HCEC 1CT (cell line): Measurements from ENCODE around the gene MLH1.
A peak's percentile ranks its signal among the peaks of the same experiment; 100 is the strongest.
"Not testable (repeated sequence)": the region's sequence is repeated elsewhere in the genome, so short reads cannot be mapped to it uniquely, and the experiment has no call there.

Source experiments
- DNase-seq: peaks from one replicate; pipeline ENCODE4 v3.0.0-alpha.2; 2017

Gene MLH1

DNA sequence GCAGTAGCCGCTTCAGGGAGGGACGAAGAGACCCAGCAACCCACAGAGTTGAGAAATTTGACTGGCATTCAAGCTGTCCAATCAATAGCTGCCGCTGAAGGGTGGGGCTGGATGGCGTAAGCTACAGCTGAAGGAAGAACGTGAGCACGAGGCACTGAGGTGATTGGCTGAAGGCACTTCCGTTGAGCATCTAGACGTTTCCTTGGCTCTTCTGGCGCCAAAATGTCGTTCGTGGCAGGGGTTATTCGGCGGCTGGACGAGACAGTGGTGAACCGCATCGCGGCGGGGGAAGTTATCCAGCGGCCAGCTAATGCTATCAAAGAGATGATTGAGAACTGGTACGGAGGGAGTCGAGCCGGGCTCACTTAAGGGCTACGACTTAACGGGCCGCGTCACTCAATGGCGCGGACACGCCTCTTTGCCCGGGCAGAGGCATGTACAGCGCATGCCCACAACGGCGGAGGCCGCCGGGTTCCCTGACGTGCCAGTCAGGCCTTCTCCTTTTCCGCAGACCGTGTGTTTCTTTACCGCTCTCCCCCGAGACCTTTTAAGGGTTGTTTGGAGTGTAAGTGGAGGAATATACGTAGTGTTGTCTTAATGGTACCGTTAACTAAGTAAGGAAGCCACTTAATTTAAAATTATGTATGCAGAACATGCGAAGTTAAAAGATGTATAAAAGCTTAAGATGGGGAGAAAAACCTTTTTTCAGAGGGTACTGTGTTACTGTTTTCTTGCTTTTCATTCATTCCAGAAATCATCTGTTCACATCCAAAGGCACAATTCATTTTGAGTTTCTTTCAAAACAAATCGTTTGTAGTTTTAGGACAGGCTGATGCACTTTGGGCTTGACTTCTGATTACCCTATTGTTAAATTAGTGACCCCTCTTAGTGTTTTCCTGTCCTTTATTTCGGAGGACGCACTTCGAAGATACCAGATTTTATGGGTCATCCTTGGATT lies at the start of gene MLH1:
TSS of gene MLH1 (plus strand) at position 193 of the 958 bp plus-strand sequence. CDS start at position 223, 30 bp downstream.
- peak; percentile 89 for DNase-seq

DNA sequence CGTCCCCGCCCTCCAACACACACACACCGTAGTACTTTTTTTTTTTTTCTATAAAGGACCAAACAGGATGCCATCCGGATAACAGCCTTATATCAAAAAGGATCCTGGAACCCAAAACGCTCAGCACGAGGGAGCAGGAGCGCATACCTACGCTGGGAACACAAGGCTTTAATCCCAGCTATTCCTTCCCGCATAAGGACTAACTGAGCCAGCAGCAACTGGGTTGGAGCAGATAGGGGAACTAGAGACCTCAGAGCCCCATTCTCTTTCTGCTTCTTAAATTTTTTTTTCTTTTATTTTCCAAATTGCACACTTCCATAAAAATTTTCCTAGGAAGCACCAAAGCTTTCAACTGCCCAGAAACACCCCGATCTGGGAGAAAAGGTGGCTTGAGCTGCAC lies 49.7 kb upstream of the MLH1 start:
- DNase-seq: no peak

DNA sequence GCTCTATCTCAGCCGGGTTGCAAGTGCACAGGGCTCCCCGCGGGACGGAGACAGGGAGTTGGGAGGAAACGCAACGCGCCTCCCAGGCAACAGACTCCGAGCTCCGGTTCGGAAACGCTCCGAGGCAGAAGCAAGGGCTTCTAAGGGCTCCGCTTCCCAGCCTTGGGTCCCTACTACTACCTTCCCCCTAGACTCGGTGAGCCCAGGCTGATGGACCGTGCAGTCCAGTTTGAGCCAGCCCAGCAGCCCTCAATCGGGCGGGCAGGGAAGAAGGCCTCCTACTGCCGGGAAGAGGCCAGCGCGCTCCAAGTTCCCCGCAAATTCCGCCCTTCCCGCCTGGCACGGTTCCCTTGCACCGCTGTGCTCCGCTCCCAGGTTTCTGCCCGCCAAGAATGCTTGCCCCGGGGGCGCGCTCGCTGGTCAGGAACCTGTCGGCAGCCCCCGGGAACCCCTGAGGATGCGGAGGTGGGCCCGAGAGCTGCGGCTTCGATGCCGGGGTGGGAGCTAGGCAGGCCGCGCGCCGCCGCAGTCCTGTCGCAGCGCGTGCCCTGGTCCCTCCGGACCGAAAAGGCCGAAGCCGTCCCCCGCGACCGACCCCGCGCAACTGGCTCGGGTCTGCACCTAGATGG lies 49.2 kb upstream of the MLH1 start:
- DNase-seq: peak; percentile 56

DNA sequence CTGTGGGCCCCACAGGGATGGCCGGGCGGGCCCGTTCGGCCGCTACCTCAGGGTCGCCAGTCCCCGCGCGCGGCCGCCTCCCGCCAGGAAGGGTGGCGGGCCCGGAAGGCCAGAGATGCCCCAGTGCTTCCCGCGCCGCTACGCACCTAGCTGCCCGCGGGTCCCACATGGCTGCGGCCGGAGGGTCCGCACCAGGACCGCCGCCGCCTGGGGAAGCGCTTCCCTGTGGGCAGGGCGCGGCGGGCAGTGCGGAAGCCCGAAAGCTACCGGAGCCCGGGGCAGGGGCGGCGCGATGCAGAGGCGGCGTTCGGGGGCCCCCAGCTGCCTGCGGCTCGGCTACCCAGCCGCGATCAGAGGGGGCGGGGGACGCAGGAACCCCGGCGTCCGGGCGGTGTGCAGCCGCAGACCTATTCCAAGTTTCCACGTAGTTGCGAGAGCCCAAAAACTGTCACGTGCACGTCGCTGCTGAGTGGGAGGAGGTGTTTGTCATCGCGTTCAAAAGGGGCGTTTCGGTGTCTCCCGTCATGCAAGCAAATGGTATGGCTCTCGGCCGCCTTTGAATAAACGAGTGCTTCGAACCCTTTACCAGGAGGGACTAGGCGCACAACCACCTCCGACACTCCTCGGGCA lies 48.6 kb upstream of the MLH1 start, which contains the start of gene TRANK1:
TSS of gene TRANK1 (minus strand) at position 414 of the 630 bp plus-strand sequence. CDS start at position 169, 245 bp downstream.
- no peak for DNase-seq

DNA sequence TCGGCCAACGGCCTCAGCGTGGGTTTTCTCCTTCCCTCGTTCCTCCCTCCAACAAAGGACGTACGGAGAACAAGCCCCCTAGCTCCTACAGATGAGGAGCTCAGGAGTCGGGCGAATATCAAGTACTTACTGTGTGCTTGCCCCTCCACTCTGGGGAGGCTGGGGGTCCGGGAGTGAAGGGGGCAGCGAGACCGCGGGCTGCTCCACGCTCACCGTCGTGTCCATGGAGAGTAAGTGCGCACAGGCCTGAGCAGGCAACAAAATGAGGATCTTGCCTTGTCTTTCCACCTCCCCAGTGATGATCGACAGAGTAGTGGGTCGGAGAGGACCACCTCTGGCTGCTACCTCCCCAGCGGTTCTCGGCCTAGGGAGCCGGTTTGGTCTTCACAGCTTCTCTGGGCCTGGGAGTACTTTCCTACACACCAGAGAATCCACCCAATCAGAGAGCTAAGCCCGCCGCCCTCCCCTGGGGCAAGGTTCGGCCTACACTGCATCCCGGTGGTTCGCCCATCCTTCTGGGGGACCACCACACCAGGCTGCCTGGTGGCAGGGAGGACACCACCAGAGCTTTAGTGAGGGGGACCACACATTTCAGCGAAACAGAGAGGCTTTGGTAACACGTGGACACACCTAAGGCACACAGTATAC lies 47.9 kb upstream of the MLH1 start:
- DNase-seq: no peak

DNA sequence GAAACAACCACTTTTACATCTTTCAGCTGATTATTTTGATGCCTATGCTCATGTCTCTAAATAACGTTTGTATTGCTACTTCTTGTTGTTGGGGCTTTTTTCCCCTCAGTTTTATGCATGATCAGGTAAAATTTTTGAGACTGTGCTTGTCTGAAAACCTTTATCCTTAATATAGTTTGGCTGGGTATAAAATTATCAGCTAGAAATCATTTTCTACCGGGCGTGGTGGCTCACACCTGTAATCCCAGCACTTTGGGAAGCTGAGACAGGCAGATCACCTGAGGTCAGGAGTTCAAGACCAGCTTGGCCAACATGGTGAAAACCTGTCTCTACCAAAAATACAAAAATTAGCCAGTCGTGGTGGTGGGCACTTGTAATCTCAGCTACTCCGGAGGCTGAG lies 45.5 kb upstream of the MLH1 start:
- DNase-seq: not testable (repeated sequence)

DNA sequence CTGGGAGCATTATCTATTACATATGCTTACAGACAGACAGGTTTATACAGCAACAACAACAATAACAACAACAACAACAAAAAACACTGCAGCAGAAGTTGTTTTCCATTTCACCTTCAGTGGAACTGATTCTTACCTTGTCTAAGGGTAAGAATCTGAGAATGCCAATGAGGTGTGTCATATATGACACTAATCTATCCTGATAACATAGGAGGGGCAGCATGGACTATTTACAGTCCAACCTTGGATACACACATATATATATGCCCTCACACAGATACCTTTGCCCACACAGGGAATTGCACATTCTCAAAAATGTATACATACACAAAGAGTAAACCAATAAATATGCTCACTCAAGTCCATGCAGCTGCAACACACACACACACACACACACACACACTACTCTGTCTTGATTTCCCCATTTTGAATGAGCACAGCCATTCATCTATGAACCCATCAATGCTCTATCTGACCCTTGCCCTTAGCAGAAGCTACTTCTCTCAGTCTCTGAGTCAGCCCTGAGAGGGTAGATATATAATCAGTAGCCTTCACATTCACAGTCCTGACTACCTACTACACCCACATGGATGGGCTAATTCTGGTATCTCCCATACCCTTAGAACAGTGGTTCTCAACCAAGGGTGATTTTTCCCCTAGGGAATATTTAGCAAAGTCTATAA lies 38.7 kb upstream of the MLH1 start:
- peak; percentile 40 for DNase-seq

DNA sequence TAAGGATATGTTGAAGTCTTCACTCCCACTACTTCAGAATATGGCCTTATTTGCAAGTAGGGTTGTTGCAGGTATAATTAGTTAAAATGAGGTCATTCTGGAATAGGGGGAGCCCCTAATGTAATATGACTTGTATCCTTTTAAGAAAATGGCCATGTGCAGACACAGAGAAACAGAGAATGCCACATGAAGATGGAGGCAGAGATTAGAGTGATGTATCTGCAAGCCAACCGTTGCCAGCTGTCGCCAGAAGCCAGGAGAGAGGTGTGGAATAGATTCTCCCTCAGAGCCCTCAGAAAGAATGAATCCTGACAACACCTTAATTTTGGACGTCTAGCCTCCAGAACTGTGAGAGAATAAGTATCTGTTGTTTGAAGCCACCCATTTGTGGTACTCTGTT lies 37.2 kb upstream of the MLH1 start:
- DNase-seq: no peak

DNA sequence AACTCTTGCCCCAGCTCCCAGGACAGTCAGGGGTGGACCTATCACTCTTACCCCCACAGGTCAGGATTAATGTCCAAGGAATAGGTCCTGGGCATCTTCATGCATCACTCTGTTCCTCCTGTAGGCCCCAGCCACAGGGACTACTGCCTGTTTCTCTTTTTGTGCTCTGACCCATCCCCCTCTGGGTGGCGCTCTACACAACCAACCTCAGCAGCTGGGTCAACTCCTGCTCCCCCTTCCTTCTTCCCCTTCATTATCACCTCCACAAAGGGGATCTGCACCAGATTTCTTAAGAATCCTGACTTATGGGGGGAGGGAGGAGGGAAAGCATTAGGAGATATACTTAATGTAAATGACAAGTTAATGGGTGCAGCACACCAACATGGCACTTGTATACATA lies 36.3 kb upstream of the MLH1 start:
- no peak for DNase-seq

DNA sequence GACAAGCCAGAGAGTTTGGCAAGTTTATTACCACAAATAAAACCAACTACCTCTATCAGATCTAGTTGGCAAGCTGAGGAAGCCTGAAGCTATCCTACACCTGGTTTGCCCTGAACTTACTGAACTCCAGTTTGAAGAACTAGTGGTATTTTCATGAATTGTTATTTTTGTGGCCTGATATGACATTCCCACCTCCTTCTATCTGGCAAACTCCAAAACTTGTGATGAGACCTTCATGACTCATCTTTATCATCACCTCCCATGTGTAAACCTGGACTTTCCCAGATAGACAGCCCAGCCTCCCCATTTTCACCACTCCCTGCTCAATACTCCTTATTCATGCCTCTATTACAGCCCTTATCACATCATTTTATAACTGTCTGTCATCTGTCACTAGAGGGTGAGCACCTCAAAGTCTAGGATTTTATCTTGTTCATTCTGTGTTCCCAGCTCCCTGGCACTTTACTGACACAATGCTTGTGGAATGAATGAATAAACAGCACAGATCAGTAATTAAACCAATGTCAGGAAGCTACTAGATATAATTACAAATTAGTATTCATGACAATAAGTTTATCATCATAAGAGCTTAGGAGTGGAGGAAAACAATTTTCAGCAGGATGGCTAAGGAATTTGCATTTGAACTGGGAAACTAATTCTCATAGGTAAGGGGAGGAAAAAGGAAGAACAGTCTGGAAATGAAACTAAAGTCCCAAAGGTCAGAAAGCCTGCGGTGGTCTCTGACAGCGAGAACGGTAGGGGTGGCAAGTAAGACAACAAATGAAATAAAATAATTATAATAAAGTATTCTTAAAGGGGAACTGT lies 35.2 kb upstream of the MLH1 start:
- peak; percentile 75 for DNase-seq

DNA sequence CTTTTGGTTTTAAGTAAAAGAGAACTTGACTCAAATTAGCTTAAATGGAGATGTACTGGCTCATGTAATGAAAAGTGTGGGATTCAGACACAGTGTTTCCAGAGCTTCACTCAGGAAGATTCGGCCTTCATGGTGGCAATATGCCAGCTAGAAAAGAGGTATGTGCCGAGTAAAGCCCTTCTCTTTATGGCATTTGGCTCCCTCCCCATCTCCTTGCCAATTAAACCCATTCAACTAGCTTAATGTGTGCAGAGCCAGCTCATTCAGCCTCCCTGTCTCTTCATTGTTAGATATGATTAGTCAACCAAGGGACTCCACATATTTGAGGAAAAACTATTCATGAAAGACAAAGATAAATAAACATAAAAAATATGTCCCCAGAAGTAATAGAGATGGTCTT lies 33.5 kb upstream of the MLH1 start:
- DNase-seq: no peak

DNA sequence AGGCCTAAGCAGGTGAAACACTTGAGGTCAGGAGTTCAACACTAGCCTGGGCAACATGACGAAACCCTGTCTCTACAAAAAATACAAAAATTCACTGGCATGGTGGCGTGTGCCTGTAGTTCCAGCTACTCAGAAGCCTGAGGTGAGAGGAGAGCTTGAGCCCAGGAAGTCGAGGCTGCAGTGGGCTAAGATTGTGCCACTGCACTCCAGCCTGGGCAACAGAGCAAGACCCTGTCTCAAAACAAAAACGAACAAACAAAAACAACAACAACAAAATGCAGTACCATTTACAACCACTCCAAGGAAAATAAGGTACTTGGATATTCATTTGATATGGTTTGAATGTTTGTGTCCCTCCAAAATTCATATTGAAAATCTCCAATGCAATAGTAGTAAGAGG lies 32.8 kb upstream of the MLH1 start:
- DNase-seq: no peak

DNA sequence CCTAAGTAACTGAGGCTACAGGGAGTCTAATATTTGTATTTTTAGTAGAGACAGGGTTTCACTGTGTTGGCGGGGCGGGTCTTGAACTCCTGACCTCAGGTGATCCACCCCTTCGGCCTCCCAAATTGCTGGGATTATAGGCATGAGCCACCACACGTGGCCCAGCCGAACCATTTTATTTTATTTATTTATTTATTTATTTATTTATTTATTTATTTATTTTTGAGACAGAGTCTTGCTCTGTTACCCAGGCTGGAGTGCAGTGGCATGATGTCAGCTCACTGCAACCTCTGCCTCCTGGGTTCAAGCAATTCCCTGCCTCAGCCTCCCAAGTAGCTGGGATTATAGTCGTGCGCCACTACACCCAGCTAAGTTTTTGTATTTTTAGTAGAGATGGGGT lies 30.3 kb upstream of the MLH1 start:
- not testable (repeated sequence) for DNase-seq

DNA sequence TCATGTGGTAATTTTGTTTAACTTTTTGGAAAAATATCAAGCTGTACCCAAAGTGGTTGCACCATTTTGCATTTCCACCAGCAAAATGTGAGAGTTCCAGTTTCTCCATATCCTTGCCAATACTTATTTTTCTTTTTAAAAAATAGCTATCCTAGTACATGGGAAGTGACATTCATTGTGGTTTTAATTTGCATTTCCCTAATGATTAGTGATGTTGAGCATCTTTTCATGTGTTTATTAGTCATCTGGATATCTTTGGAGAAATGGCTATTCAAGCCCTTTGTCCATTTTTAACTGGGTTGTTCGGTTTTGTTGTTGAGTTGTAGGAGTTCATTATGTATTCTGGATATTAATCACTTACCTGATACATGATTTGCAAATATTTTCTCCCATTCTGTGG lies 29.0 kb upstream of the MLH1 start:
- no peak for DNase-seq

DNA sequence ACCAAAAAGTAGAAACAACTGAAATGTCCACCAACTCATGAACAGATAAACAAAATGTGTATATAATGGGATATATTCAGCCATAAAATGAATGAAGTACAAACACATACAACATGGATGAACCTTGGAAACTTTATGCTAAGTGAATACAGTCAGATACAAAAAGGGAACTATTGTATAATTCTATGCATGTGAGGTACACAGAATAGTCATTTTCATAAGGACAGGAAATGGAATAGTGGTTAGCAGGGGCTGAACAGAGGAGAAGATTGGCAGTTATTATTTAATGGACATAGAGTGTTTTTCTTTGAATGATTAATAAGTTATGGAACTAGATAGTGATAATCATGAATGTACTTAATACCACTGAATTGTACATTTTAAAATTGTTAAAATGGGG lies 28.5 kb upstream of the MLH1 start:
- DNase-seq: no peak

DNA sequence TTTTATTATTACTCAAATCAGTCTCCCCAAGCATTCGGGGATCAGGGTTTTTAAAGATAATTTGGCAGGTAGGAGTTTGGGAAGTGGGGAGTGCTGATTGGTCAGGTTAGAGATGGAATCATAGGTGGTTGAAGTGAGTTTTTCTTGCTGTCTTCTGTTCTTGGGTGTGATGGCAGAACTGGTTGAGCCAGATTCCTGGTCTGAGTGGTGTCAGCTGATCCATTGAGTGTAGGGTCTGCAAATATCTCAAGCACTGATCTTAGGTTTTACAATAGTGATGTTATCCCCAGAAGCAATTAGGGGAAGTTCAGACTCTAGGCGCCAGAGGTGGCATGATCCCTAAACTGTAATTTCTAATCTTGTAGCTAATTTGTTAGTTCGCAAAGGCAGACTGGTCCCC lies 27.9 kb upstream of the MLH1 start:
- DNase-seq: no peak

DNA sequence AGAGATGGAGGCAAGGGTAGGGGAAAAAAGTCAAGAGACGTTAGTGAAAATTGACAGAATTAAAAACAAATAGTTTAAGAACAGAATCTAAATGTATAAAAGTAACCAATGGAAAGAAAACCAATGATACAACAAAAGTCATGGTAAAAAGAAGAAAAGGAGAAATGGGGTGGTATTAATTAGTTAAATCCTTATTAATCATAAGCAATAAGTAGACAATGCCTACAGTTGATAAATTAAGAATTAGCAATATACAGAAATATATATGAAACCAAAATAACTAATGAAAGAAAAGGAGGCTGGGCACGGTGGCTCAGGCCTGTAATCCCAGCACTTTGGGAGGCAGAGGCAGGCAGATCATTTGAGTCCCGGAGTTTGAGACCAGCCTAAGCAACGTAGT lies 24.2 kb upstream of the MLH1 start:
- no peak for DNase-seq

DNA sequence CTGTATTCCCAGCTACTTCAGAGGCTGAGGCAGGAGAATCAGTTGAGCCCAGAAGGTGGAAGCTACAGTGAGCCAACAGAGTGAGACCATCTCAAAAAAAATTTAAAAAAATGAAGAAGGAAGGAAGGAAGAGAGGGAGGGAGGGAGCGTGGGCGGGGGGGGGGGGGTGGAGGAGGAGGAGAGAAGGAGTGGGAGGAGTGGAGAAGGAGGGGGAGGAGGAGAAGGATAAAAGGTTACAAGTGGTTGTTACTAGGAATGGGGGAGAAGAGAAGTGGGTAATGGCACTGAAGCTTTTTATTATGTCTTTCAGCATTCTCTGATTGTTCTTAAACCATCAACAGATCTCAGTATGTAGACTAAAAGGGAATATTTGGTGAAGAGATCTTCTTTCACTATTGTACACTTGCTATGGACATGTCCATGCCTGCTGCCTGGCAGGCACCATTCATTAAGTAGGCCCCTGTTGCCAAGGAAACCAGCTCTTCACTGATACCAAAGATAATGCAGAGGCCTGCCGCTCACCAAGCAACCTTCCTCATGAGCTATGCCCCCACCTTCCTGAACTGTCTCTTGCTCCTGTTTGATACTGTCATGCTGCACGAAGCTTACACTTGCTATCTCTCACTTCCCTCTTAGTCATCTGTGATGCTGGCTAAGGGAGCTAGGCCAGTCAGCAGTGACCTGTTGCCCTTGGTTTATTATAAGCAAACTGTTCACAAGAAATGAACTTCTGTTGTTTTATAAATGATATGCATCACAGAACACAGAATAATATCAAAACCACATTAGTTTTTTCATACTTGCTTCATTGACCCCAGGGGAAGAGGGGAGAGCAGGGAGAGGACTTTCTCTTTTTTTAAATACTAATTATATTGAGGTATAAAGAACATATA lies 23.5 kb upstream of the MLH1 start:
- peak; percentile 72 for DNase-seq

DNA sequence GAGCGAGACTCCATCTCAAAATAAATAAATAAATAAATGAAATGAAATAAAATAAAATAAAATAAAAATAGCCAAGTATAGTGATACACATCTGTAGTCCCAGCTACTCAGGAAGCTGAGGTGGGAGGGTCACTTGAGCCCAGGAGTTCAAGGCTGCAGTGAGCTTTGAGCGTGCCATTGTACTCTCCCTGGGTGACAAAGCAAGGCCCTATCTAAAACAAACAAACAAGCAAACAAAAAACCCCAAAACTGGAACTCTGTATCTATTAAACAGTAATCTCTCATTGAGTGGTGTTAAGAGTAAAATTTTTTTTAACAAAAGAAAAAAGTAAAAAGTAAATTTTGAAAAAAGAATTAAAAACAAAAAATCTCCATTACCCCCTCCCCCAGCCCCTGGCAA lies 21.2 kb upstream of the MLH1 start:
- no peak for DNase-seq

DNA sequence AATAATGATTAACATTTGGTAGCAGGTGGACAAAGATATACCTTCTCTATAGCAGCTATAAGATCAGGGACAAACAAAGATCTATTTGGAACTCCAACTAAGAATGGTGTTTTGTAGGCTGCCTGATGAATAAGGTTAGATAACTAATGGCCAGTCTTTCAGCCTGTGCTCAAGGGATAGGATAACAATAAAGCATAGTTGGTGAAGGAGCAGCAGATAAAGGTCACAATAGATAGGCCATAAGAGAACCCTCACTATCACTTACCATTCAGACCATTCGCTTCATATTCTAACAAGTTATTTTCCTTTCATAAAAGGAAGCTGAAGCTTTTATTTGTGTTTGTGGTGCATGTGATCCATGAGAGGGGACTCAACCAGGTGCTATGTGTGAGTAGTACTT lies 20.2 kb upstream of the MLH1 start:
- DNase-seq: no peak

DNA sequence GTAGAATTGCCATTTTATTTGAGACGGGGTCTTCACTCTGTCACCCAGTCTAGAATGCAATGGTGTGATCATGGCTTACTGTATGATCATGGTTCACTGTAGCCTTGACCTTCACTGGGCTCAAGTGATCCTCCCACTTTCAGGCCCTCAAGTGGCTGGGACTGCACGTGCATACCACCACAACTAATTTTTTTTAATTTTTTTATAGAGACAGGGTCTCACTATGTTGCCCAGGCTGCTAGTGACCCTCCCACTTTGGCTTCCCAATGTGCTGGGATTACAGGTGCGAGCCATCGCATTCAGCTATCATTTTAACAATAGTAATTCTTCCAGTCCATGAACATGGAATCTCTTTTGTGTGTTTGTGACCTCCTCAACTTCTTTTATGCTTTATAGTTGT lies 12.3 kb upstream of the MLH1 start:
- no peak for DNase-seq
